HepG2 (cell line): ENCODE results near the gene SEMA5B. TPM values are rescaled to one million over a fixed set of nuclear protein-coding genes. Genes with fewer than 3 reads are reported as not detected.

ENCODE experiments used
- ATAC-seq: fragments of 200-7000 bp; cut with Tn5 transposase; 3 replicates; pipeline ENCODE4 v1.9.1; 2020; ENCODE audit warnings: mild to moderate bottlenecking, moderate library complexity
- BruUV-seq: library from RNA; stranded (reverse); fragments of 400-500 nt; replicated peaks from 2 replicates; lab custom pipeline; 2021; lab: Mats Ljungman, UMichigan
- CTCF ChIA-PET: fragments of 300-600 bp; formaldehyde crosslinking; extraction: SDS; loops from one replicate; lab custom pipeline; 2021; ENCODE audit warnings: low total read pairs, inconsistent platforms, low intra/inter-chr PET ratio; lab: Yijun Ruan, JAX
- POLR2A ChIA-PET: fragments of 350-600 bp; sonication (Branson Sonifier 250); formaldehyde crosslinking; loops from one replicate; lab custom pipeline; 2020; ENCODE audit warnings: antibody characterized with exemption, inconsistent platforms; lab: Yijun Ruan, JAX
- DNase-seq: peaks from one replicate; pipeline ENCODE4 v3.0.0-alpha.2; 2015; ENCODE audit warnings: low spot score
- FAIRE-seq: peaks from 3 replicates; lab custom pipeline; 2011; peaks lifted over from hg19 to GRCh38; lab: Jason Lieb, UNC
- H2AFZ ChIP-seq: one replicate; pipeline ENCODE4 v1.6.1; 2011; ENCODE audit warnings: low read length, inconsistent platforms
- H3K27ac ChIP-seq: fragments of 300-600 bp; 3 replicates; pipeline ENCODE4 v1.8.0; 2011; ENCODE audit warnings: mixed run types, mild to moderate bottlenecking, mixed read lengths, low read length, inconsistent platforms; ENCODE audit not compliant: insufficient read depth; ENCODE audit errors: extremely low read length
- H3K27me3 ChIP-seq, 2 experiments: fragments of 200-600 bp in 1 of 2; 2 replicates in 1 of 2; 3 replicates in 1 of 2; pipeline versions ENCODE4 v1.6.0 to v1.8.0; 2011; ENCODE audit warnings: low read length in 2 of 2, mild to moderate bottlenecking in 2 of 2, moderate library complexity in 2 of 2, inconsistent platforms in 1 of 2; ENCODE audit not compliant: insufficient read depth in 2 of 2, control insufficient read depth in 1 of 2
- H3K36me3 ChIP-seq, 2 experiments: fragments of 200-600 bp in 1 of 2; replicated peaks in 1 of 2; 2 replicates in 1 of 2; 3 replicates in 1 of 2; pipeline versions ENCODE4 v1.5.1 to v1.8.0; 2011; ENCODE audit warnings: low read length in 2 of 2, inconsistent platforms in 1 of 2; ENCODE audit not compliant: insufficient read depth in 2 of 2, control insufficient read depth in 1 of 2
- H3K4me1 ChIP-seq: 2 replicates; pipeline ENCODE4 v1.5.1; 2012; ENCODE audit warnings: low read length, inconsistent platforms; ENCODE audit not compliant: insufficient read depth
- H3K4me2 ChIP-seq: 2 replicates; pipeline ENCODE4 v1.6.0; 2011; ENCODE audit warnings: low read depth, low read length, inconsistent platforms
- H3K4me3 ChIP-seq, 3 experiments: fragments of 200-600 bp in 1 of 3; sonication (generic), shearing (Covaris generic) in 1 of 3; replicated peaks in 1 of 3; 2 replicates each; pipeline ENCODE4 v1.5.1; 2011 to 2016; ENCODE audit warnings: low read length in 3 of 3, inconsistent platforms in 2 of 3, low read depth in 2 of 3, mild to moderate bottlenecking in 2 of 3, control low read depth in 1 of 3, mixed read lengths in 1 of 3; ENCODE audit not compliant: insufficient read depth in 1 of 3
- H3K79me2 ChIP-seq: one replicate; pipeline ENCODE4 v1.6.1; 2011; ENCODE audit warnings: low read length, inconsistent platforms; ENCODE audit not compliant: insufficient read depth
- H3K9ac ChIP-seq: 2 replicates; pipeline ENCODE4 v1.6.0; 2011; ENCODE audit warnings: mild to moderate bottlenecking, low read depth, low read length, inconsistent platforms; ENCODE audit not compliant: insufficient read depth
- H3K9me3 ChIP-seq: 2 replicates; pipeline ENCODE4 v1.5.1; 2012; ENCODE audit warnings: mild to moderate bottlenecking, low read length
- H4K20me1 ChIP-seq: 2 replicates; pipeline ENCODE4 v1.6.0; 2011; ENCODE audit warnings: inconsistent platforms, mild to moderate bottlenecking, low read length, moderate library complexity; ENCODE audit not compliant: insufficient read depth
- FOSL1 ChIP-seq: sonication (generic); formaldehyde crosslinking; IDR thresholded peaks from 2 replicates; pipeline ENCODE4 v1.9.0; 2021; ENCODE audit warnings: missing genetic modification reagents, borderline replicate concordance
- IRX3 ChIP-seq: sonication (generic); formaldehyde crosslinking; IDR thresholded peaks from 2 replicates; pipeline ENCODE4 v1.8.1; 2023; ENCODE audit warnings: mild to moderate bottlenecking, low read depth, missing genetic modification reagents, borderline replicate concordance
- KAT8 ChIP-seq: IDR thresholded peaks from 2 replicates; pipeline ENCODE4 v1.6.1; 2016; ENCODE audit warnings: missing genetic modification reagents, missing compliant biosample characterization
- NR2F1 ChIP-seq, 2 experiments: fragments of 450-650 bp in 1 of 2; formaldehyde crosslinking in 1 of 2; IDR thresholded peaks; 2 replicates each; pipeline versions ENCODE4 v1.5.0 to v1.6.1; 2016 to 2020; ENCODE audit warnings: mild to moderate bottlenecking in 1 of 2, missing compliant biosample characterization in 1 of 2, missing genetic modification reagents in 1 of 2, moderate library complexity in 1 of 2
- PRPF4 ChIP-seq: fragments of 200-400 bp; formaldehyde crosslinking; IDR thresholded peaks from 2 replicates; pipeline ENCODE4 v1.6.1; 2016; ENCODE audit warnings: low read length, low read depth; ENCODE audit not compliant: poor library complexity, severe bottlenecking
- ZNF772 ChIP-seq: sonication (generic); formaldehyde crosslinking; IDR thresholded peaks from 2 replicates; pipeline ENCODE4 v1.5.0; 2020; ENCODE audit warnings: mild to moderate bottlenecking, missing genetic modification reagents
- WGBS: methylation state at CpG from one replicate; pipeline ENCODE4 v1.1.6; 2017; ENCODE audit warnings: low lambda C conversion rate; 5-methylcytosine and 5-hydroxymethylcytosine counted together
- in situ Hi-C: cut with HindIII; loops from 2 replicates; pipeline ENCODE4 v1.10.0; 2017; ENCODE audit warnings: low pct_unique_long_range_greater_than_20kb; ENCODE audit not compliant: extremely low pct_ligation_motif_present
- intact Hi-C: fragments of 100-400 bp; cut with micrococcal nuclease; formaldehyde crosslinking; loops from one replicate; pipeline ENCODE4 v1.10.0; 2022; ENCODE audit not compliant: unreplicated experiment
- polyA plus RNA-seq, 8 experiments: library from polyadenylated mRNA; depleted of rRNA in 3 of 8; stranded (reverse) in 7 of 8; unstranded in 1 of 8; fragments of >200 nt; fragmentation: Illumina TruSeq in 4 of 8; extraction: Trizol in 4 of 8; gene quantifications; 2 replicates each; pipeline versions ENCODE4 v1.2.1 to v1.2.3, GENCODE V29; 2011 to 2016; ENCODE audit warnings: low read depth in 4 of 8, missing spikeins in 1 of 8, mixed read lengths in 1 of 8; ENCODE audit not compliant: insufficient read depth in 1 of 8
- total RNA-seq, 5 experiments: library from RNA; depleted of rRNA; stranded (reverse); fragments of >200 nt; fragmentation: Illumina TruSeq; extraction: Trizol; gene quantifications; 2 replicates each; pipeline ENCODE4 v1.2.3, GENCODE V29; 2016; ENCODE audit warnings: low read depth in 1 of 5
- TF ChIP-seq, protein P1 (sequence below): sonication (generic); formaldehyde crosslinking; IDR thresholded peaks from 2 replicates; pipeline ENCODE4 v1.4.0; 2020; ENCODE audit warnings: low read depth, mild to moderate bottlenecking, missing genetic modification reagents
- TF ChIP-seq, protein P2 (sequence below): sonication (generic); formaldehyde crosslinking; IDR thresholded peaks from 2 replicates; pipeline ENCODE4 v1.4.0; 2020; ENCODE audit warnings: missing genetic modification reagents, borderline replicate concordance

The SEMA5B gene
- total and polyA plus RNA-seq, 2 of the 13 experiments (the other 11 are each of a cell fraction or from before 2014, with no cell fraction given), result not detected

DNA sequence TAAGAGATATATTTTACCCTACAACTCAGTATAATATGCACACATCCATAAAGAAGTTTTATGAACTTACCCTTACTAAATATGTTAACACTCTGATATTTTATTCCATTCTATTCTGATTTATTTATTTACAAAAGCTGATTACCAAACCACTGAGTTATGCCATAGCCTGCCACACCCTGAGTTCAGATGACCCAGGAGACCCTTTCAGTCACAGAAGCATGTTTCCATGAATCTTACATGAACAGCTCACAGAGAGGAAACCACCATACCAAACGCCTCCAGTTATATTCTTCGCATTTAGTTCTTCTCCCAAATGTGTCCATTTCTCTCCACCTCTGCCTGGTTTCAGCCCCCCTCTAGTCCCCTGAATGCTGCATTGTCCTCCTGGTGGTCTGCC lies 103.5 kb downstream of the SEMA5B start:
- H3K4me2 ChIP-seq, result no peak overlapping the region
- no peak for FAIRE-seq
- DNase-seq, result no peak
- TF ChIP-seq ZNF772 (CRISPR knock-in tag) (no peak), FOSL1 (CRISPR knock-in tag) (no peak), IRX3 (no peak), PRPF4 (no peak), KAT8 (CRISPR knock-in tag) (no peak), NR2F1 (CRISPR knock-in tag; IDR thresholded peaks at IDR 0.05) (no peak)
- TF ChIP-seq, protein P1, sequence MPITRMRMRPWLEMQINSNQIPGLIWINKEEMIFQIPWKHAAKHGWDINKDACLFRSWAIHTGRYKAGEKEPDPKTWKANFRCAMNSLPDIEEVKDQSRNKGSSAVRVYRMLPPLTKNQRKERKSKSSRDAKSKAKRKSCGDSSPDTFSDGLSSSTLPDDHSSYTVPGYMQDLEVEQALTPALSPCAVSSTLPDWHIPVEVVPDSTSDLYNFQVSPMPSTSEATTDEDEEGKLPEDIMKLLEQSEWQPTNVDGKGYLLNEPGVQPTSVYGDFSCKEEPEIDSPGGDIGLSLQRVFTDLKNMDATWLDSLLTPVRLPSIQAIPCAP (CRISPR knock-in tag), result no peak
- TF ChIP-seq, protein P2, sequence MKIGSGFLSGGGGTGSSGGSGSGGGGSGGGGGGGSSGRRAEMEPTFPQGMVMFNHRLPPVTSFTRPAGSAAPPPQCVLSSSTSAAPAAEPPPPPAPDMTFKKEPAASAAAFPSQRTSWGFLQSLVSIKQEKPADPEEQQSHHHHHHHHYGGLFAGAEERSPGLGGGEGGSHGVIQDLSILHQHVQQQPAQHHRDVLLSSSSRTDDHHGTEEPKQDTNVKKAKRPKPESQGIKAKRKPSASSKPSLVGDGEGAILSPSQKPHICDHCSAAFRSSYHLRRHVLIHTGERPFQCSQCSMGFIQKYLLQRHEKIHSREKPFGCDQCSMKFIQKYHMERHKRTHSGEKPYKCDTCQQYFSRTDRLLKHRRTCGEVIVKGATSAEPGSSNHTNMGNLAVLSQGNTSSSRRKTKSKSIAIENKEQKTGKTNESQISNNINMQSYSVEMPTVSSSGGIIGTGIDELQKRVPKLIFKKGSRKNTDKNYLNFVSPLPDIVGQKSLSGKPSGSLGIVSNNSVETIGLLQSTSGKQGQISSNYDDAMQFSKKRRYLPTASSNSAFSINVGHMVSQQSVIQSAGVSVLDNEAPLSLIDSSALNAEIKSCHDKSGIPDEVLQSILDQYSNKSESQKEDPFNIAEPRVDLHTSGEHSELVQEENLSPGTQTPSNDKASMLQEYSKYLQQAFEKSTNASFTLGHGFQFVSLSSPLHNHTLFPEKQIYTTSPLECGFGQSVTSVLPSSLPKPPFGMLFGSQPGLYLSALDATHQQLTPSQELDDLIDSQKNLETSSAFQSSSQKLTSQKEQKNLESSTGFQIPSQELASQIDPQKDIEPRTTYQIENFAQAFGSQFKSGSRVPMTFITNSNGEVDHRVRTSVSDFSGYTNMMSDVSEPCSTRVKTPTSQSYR (CRISPR knock-in tag), result no peak
- TF ChIP-seq, all 625 proteins: peak for 0
- intact Hi-C loops, result no loop called here
- peaks cover 4% of the 10 kb centered on the region for H3K4me1 ChIP-seq
- ATAC-seq, result no peak
- H3K27ac ChIP-seq, result no peak overlapping the region
- no peak overlapping the region for H3K9ac ChIP-seq
- H4K20me1 ChIP-seq, result no peaks in the 10 kb centered on the region
- no peaks in the 10 kb centered on the region for H3K79me2 ChIP-seq
- H2AFZ ChIP-seq, result no peak overlapping the region
- no peaks in the 10 kb centered on the region for H3K9me3 ChIP-seq
- in situ Hi-C loops, result no loop called here
- H3K27me3 ChIP-seq, result peaks cover 10 to 48% of the 10 kb centered on the region in 2 experiments; a peak in 4 of 5 replicates
- POLR2A ChIA-PET, result no interaction called here
- CTCF ChIA-PET, result no interaction called here
- 73% methylated on average over 2 of the region's 2 CpGs for WGBS
- H3K36me3 ChIP-seq, result no peaks in the 10 kb centered on the region
- no peak overlapping the region for H3K4me3 ChIP-seq
- no TSS peak for BruUV-seq
